HL-60/S4 (cell line): ENCODE measurements around the gene PRKACB.

Experiments used
- in situ Hi-C: fragments of 300-500 bp; cut with MboI; formaldehyde crosslinking; loops from 2 replicates; pipeline ENCODE4 v1.14.3; 2022; ENCODE audit warnings: low sequenced_read_pairs

The PRKACB gene

GRCh38 chr1:84143796-84144565 lies at the start of gene PRKACB:
TSS of gene PRKACB (plus strand) at chr1:84144271. CDS start at chr1:84144362, 91 bp downstream.
- in situ Hi-C loops = loop anchor here (25.0 kb wide), 1 partner anchor 618 kb away; no protein-coding TSS in a partner anchor

- in situ Hi-C loops = no loop called here
These were observed 48.8 kb upstream of the PRKACB start for GRCh38 chr1:84095308-84095707.

- in situ Hi-C loops = no loop called here
These were observed 47.9 kb upstream of the PRKACB start for GRCh38 chr1:84096176-84096575.

GRCh38 chr1:84101204-84101603 lies 42.9 kb upstream of the PRKACB start:
- in situ Hi-C loops = loop anchor here (25.0 kb wide), 1 partner anchor 189 kb away; no protein-coding TSS in a partner anchor

- in situ Hi-C loops = loop anchor here (25.0 kb wide), 1 partner anchor 191 kb away; no protein-coding TSS in a partner anchor
These were observed 40.7 kb upstream of the PRKACB start for GRCh38 chr1:84103197-84103992.

GRCh38 chr1:84107538-84107937 lies 36.5 kb upstream of the PRKACB start:
- in situ Hi-C loops = loop anchor here (25.0 kb wide), 1 partner anchor 195 kb away; no protein-coding TSS in a partner anchor

GRCh38 chr1:84107955-84108354 lies 36.1 kb upstream of the PRKACB start:
- in situ Hi-C loops = loop anchor here (25.0 kb wide), 1 partner anchor 196 kb away; no protein-coding TSS in a partner anchor

- in situ Hi-C loops = loop anchor here (25.0 kb wide), 1 partner anchor 197 kb away; no protein-coding TSS in a partner anchor
These were observed 35.0 kb upstream of the PRKACB start for GRCh38 chr1:84108900-84109578.

- in situ Hi-C loops = loop anchor here (25.0 kb wide), 1 partner anchor 198 kb away; no protein-coding TSS in a partner anchor
These were observed 33.4 kb upstream of the PRKACB start for GRCh38 chr1:84110629-84111028.

GRCh38 chr1:84116558-84116957 lies 27.5 kb upstream of the PRKACB start:
- in situ Hi-C loops = loop anchor here (25.0 kb wide), 1 partner anchor 204 kb away; no protein-coding TSS in a partner anchor

GRCh38 chr1:84117868-84118267 lies 26.2 kb upstream of the PRKACB start:
- in situ Hi-C loops = loop anchor here (25.0 kb wide), 1 partner anchor 206 kb away; no protein-coding TSS in a partner anchor

GRCh38 chr1:84121360-84121759 lies 22.7 kb upstream of the PRKACB start:
- in situ Hi-C loops = loop anchor here (25.0 kb wide), 1 partner anchor 209 kb away; no protein-coding TSS in a partner anchor

GRCh38 chr1:84122780-84123382 lies 21.2 kb upstream of the PRKACB start:
- in situ Hi-C loops = loop anchor here (25.0 kb wide), 1 partner anchor 211 kb away; no protein-coding TSS in a partner anchor

GRCh38 chr1:84133479-84133878 lies 10.6 kb upstream of the PRKACB start:
- in situ Hi-C loops = loop anchor here (10.0 to 25.0 kb wide), 2 partner anchors 471 to 629 kb away; no protein-coding TSS in a partner anchor

GRCh38 chr1:84135341-84135740 lies 8.7 kb upstream of the PRKACB start:
- in situ Hi-C loops = loop anchor here (10.0 to 25.0 kb wide), 2 partner anchors 469 to 627 kb away; no protein-coding TSS in a partner anchor

- in situ Hi-C loops = loop anchor here (25.0 kb wide), 1 partner anchor 621 kb away; no protein-coding TSS in a partner anchor
These were observed 2.7 kb upstream of the PRKACB start for GRCh38 chr1:84141182-84142003.

- in situ Hi-C loops = loop anchor here (25.0 kb wide), 1 partner anchor 617 kb away; no protein-coding TSS in a partner anchor
These were observed 997 bp downstream of the PRKACB start for GRCh38 chr1:84145068-84145467.

GRCh38 chr1:84146411-84147032 lies 2.5 kb downstream of the PRKACB start:
- in situ Hi-C loops = loop anchor here (25.0 kb wide), 1 partner anchor 616 kb away; no protein-coding TSS in a partner anchor
